Measurements from ENCODE around the gene ZNF638. TPM values are rescaled to one million over a fixed set of nuclear protein-coding genes. Genes with fewer than 3 reads are reported as not detected.

ZNF638 gene
- total and polyA plus RNA-seq, 2 of the 8 experiments (the other 6 are each of a cell fraction or from before 2014, with no cell fraction given): 45.3 to 143 TPM

DNA sequence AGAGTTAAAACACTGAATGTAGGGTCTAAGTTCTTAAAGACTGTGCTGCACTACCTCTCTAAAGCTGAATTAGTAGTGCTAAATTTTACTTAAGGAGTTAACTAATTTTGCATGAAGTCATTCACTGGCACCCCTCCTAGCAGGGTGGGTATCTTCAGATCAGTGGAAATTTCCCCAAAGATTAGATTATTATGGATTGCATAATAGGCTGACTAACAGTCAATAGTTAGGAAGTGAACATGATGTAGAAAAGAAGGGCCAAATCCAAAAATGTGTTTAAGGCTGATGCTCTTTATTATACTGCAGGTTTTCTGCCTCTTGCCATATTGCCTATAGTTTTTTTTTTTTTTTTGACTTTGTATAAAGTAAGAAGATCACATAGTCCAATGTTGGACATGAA lies 5.2 kb downstream of the ZNF638 start:
- Histone ChIP-seq H2BK5ac (ENCODE audit: low read depth, low read length) (no peak overlapping the region), H2BK20ac (ENCODE audit: low read length) (no peak overlapping the region), H4K91ac (replicated peaks; ENCODE audit: insufficient read length, low read length) (no peak overlapping the region), H3K23ac (ENCODE audit: insufficient read length) (no peak overlapping the region), H4K20me1 (replicated peaks in 1 of 2; ENCODE audit: control insufficient read depth in 1 of 2, insufficient read depth in 2 of 2, low read length in 2 of 2) (peaks cover 19 to 23% of the 10 kb centered on the region in 2 experiments), H3K4me1 (replicated peaks in 1 of 4; ENCODE audit: control insufficient read depth in 3 of 4, insufficient read depth in 4 of 4, low read length in 3 of 4) (peaks cover 0 to 4% (median 0%) of the 10 kb centered on the region in 4 experiments; a peak in 2 of 7 replicates), H3K23me2 (ENCODE audit: low read depth, low read length) (peaks cover 7% of the 10 kb centered on the region; the same call in 1 of the 2 replicates), H3K27me3 (replicated peaks in 1 of 4; ENCODE audit: control insufficient read depth in 3 of 4, extremely low read depth in 1 of 4, insufficient read depth in 3 of 4, low read length in 3 of 4) (no peaks in the 10 kb centered on the region), H3K9ac (replicated peaks in 1 of 4; ENCODE audit: extremely low read depth in 1 of 4, low read depth in 3 of 4, low read length in 3 of 4) (no peak overlapping the region), H3K18ac (ENCODE audit: extremely low read depth, low read length) (no peak overlapping the region), H3K4me3 (ENCODE audit: extremely low read depth in 1 of 4, insufficient read depth in 2 of 4, low read depth in 3 of 4, low read length in 4 of 4) (no peak overlapping the region), H3K79me2 (ENCODE audit: control insufficient read depth in 1 of 2, insufficient read depth in 2 of 2, low read length in 2 of 2) (peaks cover 20 to 99% of the 10 kb centered on the region in 2 experiments), H2BK120ac (replicated peaks; ENCODE audit: low read depth, low read length) (no peak overlapping the region), H2AK5ac (ENCODE audit: low read depth, low read length) (no peak overlapping the region), H2BK12ac (ENCODE audit: low read depth, low read length) (no peak overlapping the region), H3K27ac (ENCODE audit: low read depth, low read length) (no peak overlapping the region), H3K9me3 (ENCODE audit: insufficient read depth in 2 of 2, low read depth in 1 of 2, low read length in 1 of 2) (no peaks in the 10 kb centered on the region), H3K56ac (replicated peaks; ENCODE audit: insufficient read length, low read depth, low read length) (no peak overlapping the region), H3K4ac (replicated peaks; ENCODE audit: insufficient read length, low read depth, low read length) (no peak overlapping the region), H3K4me2 (ENCODE audit: insufficient read depth in 1 of 2, low read depth in 2 of 2, low read length in 2 of 2) (no peak overlapping the region), H2AFZ (ENCODE audit: low read length) (no peak overlapping the region), H3K14ac (ENCODE audit: insufficient read length) (no peak overlapping the region), H3K79me1 (ENCODE audit: low read depth, low read length) (no peaks in the 10 kb centered on the region), H2BK15ac (ENCODE audit: low read length) (no peak overlapping the region), H3K36me3 (ENCODE audit: control insufficient read depth in 2 of 4, insufficient read depth in 4 of 4, low read length in 3 of 4) (peaks cover 0 to 3% (median 0%) of the 10 kb centered on the region in 4 experiments; a peak in 1 of 8 replicates), H4K5ac (ENCODE audit: insufficient read length, low read depth, low read length) (no peak overlapping the region), H4K8ac (ENCODE audit: extremely low read depth, insufficient read depth, low read length) (no peak overlapping the region)
- ChIA-PET POLR2A (ENCODE audit: partially characterized antibody) (interaction anchor here (0.7 to 2.0 kb wide), 2 partner anchors 11 to 162 kb away, joined by 3 to 4 read pairs; no protein-coding TSS in a partner anchor), CTCF (ENCODE audit: partially characterized antibody) (interaction anchor here (1.0 to 1.2 kb wide), 3 partner anchors 9 to 146 kb away, joined by 3 read pairs; no protein-coding TSS in a partner anchor)
- DNase-seq (ENCODE audit: low read depth in 1 of 2, low spot score in 2 of 2): no peak
- FAIRE-seq: no peak
- no peak for TF ChIP-seq SUZ12 (IDR thresholded peaks at IDR 0.05; ENCODE audit: low read length)
- no peak for TF ChIP-seq CTBP2 (IDR thresholded peaks at IDR 0.05; ENCODE audit: borderline replicate concordance, insufficient read depth, insufficient read length, low read length)
- TF ChIP-seq JUN (IDR thresholded peaks at IDR 0.05; ENCODE audit: low read depth, low read length): no peak
- TF ChIP-seq SIN3A (conservative IDR thresholded peaks at IDR 0.05 in 1 of 2, IDR thresholded peaks at IDR 0.05 in 1 of 2; ENCODE audit: low read depth in 1 of 2, low read length in 2 of 2): no peak
- TF ChIP-seq ASH2L (IDR thresholded peaks at IDR 0.05; ENCODE audit: low read length): no peak
- no peak for TF ChIP-seq SIRT6 (IDR thresholded peaks at IDR 0.05; ENCODE audit: low read length)
- TF ChIP-seq BRCA1 (IDR thresholded peaks at IDR 0.05; ENCODE audit: low read depth, low read length): no peak
- TF ChIP-seq, protein P1, sequence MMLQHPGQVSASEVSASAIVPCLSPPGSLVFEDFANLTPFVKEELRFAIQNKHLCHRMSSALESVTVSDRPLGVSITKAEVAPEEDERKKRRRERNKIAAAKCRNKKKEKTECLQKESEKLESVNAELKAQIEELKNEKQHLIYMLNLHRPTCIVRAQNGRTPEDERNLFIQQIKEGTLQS (IDR thresholded peaks at IDR 0.05; ENCODE audit: insufficient read depth, low read depth, low read length): no peak
- no peak for TF ChIP-seq NANOG (IDR thresholded peaks at IDR 0.05; ENCODE audit: insufficient read depth, low read depth, low read length, poor library complexity, severe bottlenecking)
- no peak for TF ChIP-seq PHF8 (conservative IDR thresholded peaks at IDR 0.05; ENCODE audit: low read depth, low read length)
- TF ChIP-seq ZNF274 (IDR thresholded peaks at IDR 0.05; ENCODE audit: borderline replicate concordance, extremely low read depth, low read length): no peak
- no peak for TF ChIP-seq POLR2AphosphoS5 (IDR thresholded peaks at IDR 0.05; ENCODE audit: low read depth, low read length)
- TF ChIP-seq TCF12 (IDR thresholded peaks at IDR 0.05; ENCODE audit: low read depth, low read length): no peak

Measured in H1 (cell line).